ENCODE data around the gene BTNL2.
"Not testable (repeated sequence)": the region's sequence is repeated elsewhere in the genome, so short reads cannot be mapped to it uniquely, and the experiment has no call there.

The BTNL2 gene

GRCh38 chr6:32436995-32437836 is 30.2 kb upstream of the BTNL2 start:
- H3K9me3 ChIP-seq (ENCODE audit: control insufficient read depth, insufficient read depth, low read depth, low read length), result no peaks in the 10 kb centered on the region
- H3K4me1 ChIP-seq (ENCODE audit: control insufficient read depth, insufficient read depth, low read length), result no peaks in the 10 kb centered on the region
- POLR2A ChIA-PET, result no interaction called here
- no peaks in the 10 kb centered on the region for H3K36me3 ChIP-seq (ENCODE audit: control insufficient read depth in 2 of 2, insufficient read depth in 1 of 2, low read length in 2 of 2)
- no peak overlapping the region for H3K4me3 ChIP-seq (ENCODE audit: low read depth, low read length)
- no peak overlapping the region for H3K27ac ChIP-seq (ENCODE audit: extremely low read depth, low read depth, low read length)
- CTCF ChIA-PET, result interaction anchor here (1.0 to 2.8 kb wide), 4 partner anchors 172 to 348 kb away, joined by 3 to 10 read pairs (median 6); no protein-coding TSS in a partner anchor
- TF ChIP-seq ZNF146 (tag by site-specific recombination; IDR thresholded peaks at IDR 0.05) (no peak), IKZF3 (tag by site-specific recombination; IDR thresholded peaks at IDR 0.05) (no peak), PRDM2 (tag by site-specific recombination; IDR thresholded peaks at IDR 0.05; ENCODE audit: borderline replicate concordance) (no peak), ZNF513 (tag by site-specific recombination; IDR thresholded peaks at IDR 0.05) (no peak), ZNF175 (tag by site-specific recombination; IDR thresholded peaks at IDR 0.05) (no peak), ZNF837 (tag by site-specific recombination; IDR thresholded peaks at IDR 0.05) (no peak)

- CTCF ChIA-PET, result interaction anchor here (1.0 to 2.8 kb wide), 7 partner anchors 23 to 351 kb away, joined by 3 to 10 read pairs (median 5); no protein-coding TSS in a partner anchor
- Histone ChIP-seq H3K9me3 (ENCODE audit: control insufficient read depth, insufficient read depth, low read depth, low read length) (no peaks in the 10 kb centered on the region), H3K4me3 (ENCODE audit: low read depth, low read length) (no peak overlapping the region), H3K4me1 (ENCODE audit: control insufficient read depth, insufficient read depth, low read length) (no peaks in the 10 kb centered on the region), H3K36me3 (ENCODE audit: control insufficient read depth in 2 of 2, insufficient read depth in 1 of 2, low read length in 2 of 2) (no peaks in the 10 kb centered on the region), H3K27ac (ENCODE audit: extremely low read depth, low read depth, low read length) (no peak overlapping the region)
- POLR2A ChIA-PET, result no interaction called here
- TF ChIP-seq OSR2 (tag by site-specific recombination; IDR thresholded peaks at IDR 0.05), result no peak
- peak; percentile 42; the same call in 1 of the 2 replicates for TF ChIP-seq GLIS1 (tag by site-specific recombination; IDR thresholded peaks at IDR 0.05)
Observed at GRCh38 chr6:32436186-32436585, 29.2 kb upstream of the BTNL2 start.

- H3K4me3 ChIP-seq (ENCODE audit: low read depth, low read length); H3K27ac ChIP-seq (ENCODE audit: extremely low read depth, low read depth, low read length); H3K9me3 ChIP-seq (ENCODE audit: control insufficient read depth, insufficient read depth, low read depth, low read length); POLR2A ChIA-PET; H3K4me1 ChIP-seq (ENCODE audit: control insufficient read depth, insufficient read depth, low read length); H3K36me3 ChIP-seq (ENCODE audit: control insufficient read depth in 2 of 2, insufficient read depth in 1 of 2, low read length in 2 of 2): not testable (repeated sequence)
- peak; percentile 94 for TF ChIP-seq ZNF146 (tag by site-specific recombination; IDR thresholded peaks at IDR 0.05)
- CTCF ChIA-PET, result interaction anchor here (0.7 to 4.5 kb wide), 8 partner anchors 20 to 353 kb away, joined by 3 to 46 read pairs (median 18); no protein-coding TSS in a partner anchor
Observed at GRCh38 chr6:32433950-32434349, 27.0 kb upstream of the BTNL2 start.

GRCh38 chr6:32432050-32432450 is 25.1 kb upstream of the BTNL2 start:
- Histone ChIP-seq H3K27ac (ENCODE audit: extremely low read depth, low read depth, low read length) (no peak overlapping the region), H3K9me3 (ENCODE audit: control insufficient read depth, insufficient read depth, low read depth, low read length) (no peaks in the 10 kb centered on the region), H3K4me3 (ENCODE audit: low read depth, low read length) (no peak overlapping the region), H3K36me3 (ENCODE audit: control insufficient read depth in 2 of 2, insufficient read depth in 1 of 2, low read length in 2 of 2) (no peaks in the 10 kb centered on the region), H3K4me1 (ENCODE audit: control insufficient read depth, insufficient read depth, low read length) (no peaks in the 10 kb centered on the region)
- ChIA-PET POLR2A (no interaction called here), CTCF (interaction anchor here (0.7 to 4.5 kb wide), 31 partner anchors 9 to 501 kb away, joined by 3 to 46 read pairs (median 4); no protein-coding TSS in a partner anchor)
- TF ChIP-seq ZNF654 (tag by site-specific recombination; IDR thresholded peaks at IDR 0.05; ENCODE audit: low read depth), result peak; percentile 65
- peak; percentile 100 for TF ChIP-seq ZNF664 (tag by site-specific recombination; IDR thresholded peaks at IDR 0.05)
- no peak for TF ChIP-seq ZNF623 (tag by site-specific recombination; IDR thresholded peaks at IDR 0.05)

Measured in HEK293 (cell line).